Stimulated activated CD4-positive, alpha-beta T cell treated with anti-CD3 and anti-CD28 coated beads, TNF-alpha, amount 100 ng/mL, for 24 hours (primary cell): ENCODE results near the gene OPN4.

Experiments
- DNase-seq, 3 experiments: peaks; one replicate each; pipeline ENCODE4 v3.0.0-alpha.2; 2020; ENCODE audit warnings: low read depth in 3 of 3

Gene OPN4

GRCh38 chr10:86647773-86648703 lies 6.3 kb upstream of the OPN4 start:
- no peak for DNase-seq

- DNase-seq = no peak
These were observed 5.5 kb upstream of the OPN4 start for GRCh38 chr10:86648704-86649427.

DNA sequence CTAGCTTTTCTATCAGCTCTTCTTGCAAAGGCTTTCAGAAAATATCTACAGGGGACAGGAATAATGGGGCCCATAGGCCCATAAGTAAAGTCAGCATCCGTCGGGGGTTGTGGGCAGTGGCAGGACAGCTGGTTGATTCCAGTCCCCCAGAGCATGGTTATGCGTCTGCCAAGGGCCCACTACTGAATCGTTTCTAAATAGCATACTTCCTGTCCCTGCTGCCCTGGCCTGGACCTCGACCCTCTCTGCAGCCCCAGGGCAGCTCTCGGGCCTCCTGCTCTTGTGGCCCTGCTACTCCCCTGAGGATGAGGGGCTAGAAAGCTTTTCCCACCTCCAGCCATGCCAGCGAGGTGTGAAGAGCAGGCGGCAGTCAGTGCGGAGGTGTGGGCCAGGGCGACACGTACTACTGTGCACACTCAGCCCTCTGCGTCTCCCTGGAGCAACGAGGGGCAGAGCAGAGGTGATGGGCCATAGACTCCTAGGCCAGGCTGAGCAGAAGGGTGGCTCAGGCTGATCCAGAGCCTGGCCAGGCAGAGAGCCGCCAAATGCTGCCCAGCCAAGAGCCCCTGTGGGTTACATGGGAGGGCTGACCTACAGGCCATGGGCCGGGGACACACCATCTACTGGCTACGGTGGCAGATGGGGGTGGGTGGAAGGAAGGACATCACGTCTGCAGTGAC lies 4.7 kb upstream of the OPN4 start:
- no peak for DNase-seq

GRCh38 chr10:86650151-86650550 lies 4.2 kb upstream of the OPN4 start:
- DNase-seq = no peak

DNA sequence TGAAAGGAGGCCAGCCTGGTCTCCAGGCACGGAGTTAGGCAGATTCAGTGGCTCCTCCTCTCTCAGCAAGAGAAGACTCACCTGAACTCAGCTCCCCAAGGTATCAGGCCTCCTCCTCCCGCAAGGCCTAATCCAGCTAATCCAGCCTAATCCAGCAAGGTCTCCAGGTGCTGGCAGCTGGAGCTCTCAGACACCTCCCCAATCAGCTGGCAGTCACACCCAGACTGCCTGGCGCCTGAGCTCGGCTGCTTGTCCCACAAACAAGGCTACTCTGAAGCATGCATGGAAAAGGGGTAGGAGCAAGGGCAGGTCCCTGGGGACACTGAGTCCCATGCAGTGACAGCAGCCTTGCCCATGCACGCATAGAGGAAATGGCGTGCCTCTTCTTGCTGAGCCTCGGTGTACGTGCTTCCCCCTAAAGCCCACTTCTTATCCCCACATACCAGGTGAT lies 3.3 kb upstream of the OPN4 start:
- no peak for DNase-seq

GRCh38 chr10:86651631-86652331 lies 2.6 kb upstream of the OPN4 start:
- DNase-seq = no peak

DNA sequence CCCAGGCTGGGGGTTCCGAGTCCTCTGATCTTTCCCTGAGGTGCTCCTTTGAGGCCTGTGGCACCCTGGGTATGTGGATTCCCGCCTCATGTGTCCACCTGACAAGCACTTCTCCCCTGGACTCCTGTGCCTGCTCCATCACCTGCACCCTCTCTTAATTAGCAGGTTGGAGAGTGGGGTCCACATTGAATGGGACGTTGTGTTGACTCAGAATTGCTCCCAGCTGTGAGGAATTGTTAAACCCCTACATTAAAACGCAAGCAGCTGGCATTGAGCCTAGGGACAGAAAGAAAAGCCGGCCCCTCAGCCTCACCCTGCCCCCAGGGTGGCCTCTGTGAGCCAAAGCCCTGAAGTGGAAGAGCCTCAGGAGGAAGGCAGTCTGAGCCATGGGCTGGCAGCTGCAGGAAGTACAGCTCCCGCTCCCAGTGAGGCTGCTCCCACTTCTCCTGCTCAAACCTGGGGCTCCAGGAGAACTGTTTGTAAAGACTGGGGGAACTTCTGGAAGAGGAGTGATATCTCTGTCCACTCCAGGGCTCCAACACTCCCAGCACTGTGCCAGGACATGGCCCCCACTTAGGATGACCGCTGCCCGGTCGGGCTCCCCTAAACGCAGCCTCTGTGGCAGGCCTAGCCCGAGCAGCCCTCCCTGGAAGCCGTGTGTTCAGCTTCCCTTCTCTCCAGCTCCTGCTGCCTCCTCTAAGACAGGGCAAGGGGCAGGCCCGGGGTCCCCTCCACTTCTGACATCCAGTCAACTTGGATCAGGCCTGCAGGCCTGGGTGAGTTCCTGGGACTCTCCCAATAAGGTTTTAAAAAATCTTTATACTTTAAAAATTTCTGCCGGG lies 1.8 kb upstream of the OPN4 start:
- no peak for DNase-seq

DNA sequence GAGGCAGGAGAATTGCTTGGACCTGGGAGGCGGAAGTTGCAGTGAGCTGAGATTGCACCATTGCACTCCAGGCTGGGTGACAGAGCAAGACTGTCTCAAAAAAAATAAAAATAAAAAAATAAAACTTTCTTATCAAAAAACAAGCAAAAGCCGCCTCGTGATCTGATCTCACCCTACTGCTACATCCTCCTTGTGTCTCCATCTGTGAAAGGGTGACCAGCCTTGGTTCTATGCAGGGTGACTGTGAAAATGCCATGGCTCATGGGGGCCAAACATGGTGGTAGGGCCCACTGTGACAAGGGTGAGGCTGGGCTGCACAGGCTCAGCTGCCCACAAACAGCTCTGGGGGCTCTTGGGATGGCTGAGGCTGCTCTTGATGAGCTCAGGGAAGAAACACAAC lies 968 bp upstream of the OPN4 start:
- DNase-seq = no peak

- no peak for DNase-seq
These were observed 360 bp upstream of the OPN4 start for GRCh38 chr10:86653987-86654386.

DNA sequence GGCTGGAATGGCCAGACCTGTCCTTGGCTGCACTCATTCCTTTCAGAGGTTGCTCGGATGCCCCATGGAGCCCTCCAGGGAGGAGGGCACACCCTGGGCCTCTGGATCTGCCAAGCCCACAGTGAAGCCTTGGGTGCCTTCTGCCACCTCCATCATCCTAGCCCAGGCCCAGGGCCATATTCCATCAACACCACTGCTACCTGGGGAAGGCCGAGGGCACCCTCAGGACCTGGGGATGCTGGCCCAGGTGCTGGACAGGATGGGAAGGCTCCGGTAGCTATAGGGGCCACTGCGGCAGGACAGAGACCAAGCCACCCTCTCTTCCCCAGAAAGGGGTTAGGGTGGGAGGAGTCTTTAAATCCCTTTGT lies 810 bp downstream of the OPN4 start:
- DNase-seq = no peak

GRCh38 chr10:86655596-86655995 lies 1.2 kb downstream of the OPN4 start:
- no peak for DNase-seq

DNA sequence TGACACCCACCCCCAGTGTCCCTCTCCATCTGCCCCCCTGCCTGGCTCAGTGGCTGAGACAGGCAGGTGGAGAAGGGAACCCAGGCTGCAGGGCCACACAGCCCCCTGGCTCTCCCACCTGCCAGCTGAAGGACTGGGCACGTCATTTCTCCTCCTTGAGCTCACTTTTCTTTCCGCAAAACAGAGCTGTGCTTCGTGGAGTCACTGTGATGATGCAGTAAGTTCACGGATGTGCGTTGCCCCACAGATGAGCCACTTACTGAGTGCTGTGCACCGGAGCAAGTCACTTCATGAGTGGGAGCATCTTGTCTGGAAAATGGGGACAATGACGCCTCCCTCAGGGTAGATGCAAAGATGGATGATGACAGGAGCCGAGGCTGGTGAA lies 2.7 kb downstream of the OPN4 start:
- DNase-seq = no peak

DNA sequence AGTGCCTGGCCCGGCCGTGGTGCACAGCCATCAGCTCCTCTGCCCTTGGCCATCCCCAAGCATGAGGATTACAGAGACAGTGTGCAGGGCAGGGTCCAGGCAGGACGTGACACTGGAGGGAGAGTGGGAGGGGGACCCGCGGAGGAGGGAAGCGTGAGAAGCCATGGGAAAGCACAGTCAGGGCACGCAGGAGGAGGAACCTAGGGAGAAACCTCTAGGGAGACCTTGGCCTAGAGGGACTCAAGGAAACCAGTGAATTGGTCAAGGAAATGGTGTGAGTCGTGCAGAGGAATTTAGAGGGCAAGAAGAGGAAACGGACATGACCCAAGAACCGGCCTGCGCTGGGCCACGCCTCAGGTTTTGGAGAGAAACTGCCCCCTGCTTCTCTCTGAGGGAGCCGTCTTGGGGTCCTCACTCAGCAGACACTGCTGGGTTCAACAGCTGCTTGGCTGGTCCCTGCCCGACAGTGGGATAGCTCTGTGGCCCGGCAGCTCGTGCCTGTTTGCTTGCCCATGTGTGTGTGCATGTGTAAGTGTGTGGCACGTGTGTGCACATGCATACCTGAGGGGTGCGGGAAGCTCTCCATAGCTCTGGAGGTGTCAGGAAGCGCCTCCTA lies 3.2 kb downstream of the OPN4 start:
- DNase-seq = no peak

GRCh38 chr10:86658261-86658741 lies 4.0 kb downstream of the OPN4 start:
- DNase-seq = no peak

DNA sequence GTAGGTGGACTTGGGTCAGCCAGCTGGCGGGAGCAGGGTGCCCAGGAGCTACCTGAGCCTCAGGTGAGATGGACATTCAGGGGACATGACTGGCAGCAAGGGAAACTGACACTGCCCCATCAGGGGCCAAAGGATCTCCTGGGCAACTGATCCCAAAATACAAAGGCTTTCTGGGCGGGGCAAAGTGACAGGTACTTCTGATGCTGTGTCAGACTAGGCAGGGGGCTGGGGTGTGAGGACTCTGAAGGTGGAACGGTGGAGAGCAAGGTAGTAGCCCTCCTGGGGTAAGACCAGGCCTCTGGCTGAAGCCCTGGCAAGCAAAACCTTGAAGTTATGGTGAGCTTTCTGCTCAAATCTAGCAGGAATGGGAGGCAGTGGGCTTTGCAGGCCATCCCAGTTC lies 4.4 kb downstream of the OPN4 start:
- DNase-seq = no peak

- no peak for DNase-seq
These were observed 4.9 kb downstream of the OPN4 start for GRCh38 chr10:86659161-86659691.

DNA sequence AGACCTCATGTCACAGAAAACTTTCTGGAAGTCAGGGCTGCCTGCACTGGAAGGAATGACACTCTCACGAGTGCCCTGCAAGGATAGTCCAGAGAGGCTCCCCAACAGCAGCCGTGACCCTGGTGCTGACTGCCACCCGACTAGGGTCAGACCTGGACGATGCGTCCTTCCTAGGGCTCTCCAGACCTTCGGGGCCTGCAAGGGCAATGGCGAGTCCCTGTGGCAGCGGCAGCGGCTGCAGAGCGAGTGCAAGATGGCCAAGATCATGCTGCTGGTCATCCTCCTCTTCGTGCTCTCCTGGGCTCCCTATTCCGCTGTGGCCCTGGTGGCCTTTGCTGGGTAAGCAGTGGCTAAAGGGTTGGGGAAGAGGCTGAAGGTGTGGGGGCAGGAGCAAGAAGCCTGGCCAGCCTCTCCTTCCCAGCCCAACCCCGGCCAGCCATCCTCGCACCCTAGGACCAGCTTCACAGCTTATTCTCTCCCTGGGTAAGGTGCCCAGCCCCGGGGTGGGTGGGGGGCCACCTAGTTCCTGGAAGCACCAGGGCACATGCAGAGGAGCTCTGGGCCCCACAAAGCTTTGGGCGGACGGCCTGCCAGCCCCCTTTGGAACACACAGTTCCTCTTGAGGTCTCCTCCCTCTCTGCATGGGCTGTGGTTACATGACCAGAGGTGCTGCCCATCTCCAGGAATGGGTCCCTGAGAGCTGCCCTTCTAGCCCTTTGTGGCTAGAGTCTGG lies 5.5 kb downstream of the OPN4 start:
- DNase-seq = no peak

- no peak for DNase-seq
These were observed 7.0 kb downstream of the OPN4 start for GRCh38 chr10:86661161-86662025.
